Measurements from ENCODE around the gene HSD17B12.
A peak's percentile ranks its signal among the peaks of the same experiment; 100 is the strongest.

Gene HSD17B12

GRCh38 chr11:43812471-43812870 is 131.9 kb downstream of the HSD17B12 start:
- DNase-seq: no peak

GRCh38 chr11:43818220-43818619 is 137.7 kb downstream of the HSD17B12 start:
- DNase-seq: no peak

GRCh38 chr11:43819926-43820325 is 139.4 kb downstream of the HSD17B12 start:
- no peak for DNase-seq

- DNase-seq: no peak
Observed at GRCh38 chr11:43823316-43823715, 142.8 kb downstream of the HSD17B12 start.

- DNase-seq: no peak
Observed at GRCh38 chr11:43823851-43824250, 143.3 kb downstream of the HSD17B12 start.

- peak; percentile 33 for DNase-seq
Observed at GRCh38 chr11:43825217-43825816, 144.8 kb downstream of the HSD17B12 start.

GRCh38 chr11:43830928-43831440 is 150.4 kb downstream of the HSD17B12 start:
- DNase-seq: no peak

GRCh38 chr11:43832536-43832935 is 152.0 kb downstream of the HSD17B12 start:
- DNase-seq: no peak

GRCh38 chr11:43833657-43834073 is 153.1 kb downstream of the HSD17B12 start:
- DNase-seq: no peak

GRCh38 chr11:43834286-43834685 is 153.7 kb downstream of the HSD17B12 start:
- DNase-seq: no peak

GRCh38 chr11:43835104-43835503 is 154.6 kb downstream of the HSD17B12 start:
- DNase-seq: no peak

GRCh38 chr11:43837879-43838278 is 157.3 kb downstream of the HSD17B12 start:
- no peak for DNase-seq

GRCh38 chr11:43842021-43842420 is 161.5 kb downstream of the HSD17B12 start:
- no peak for DNase-seq

GRCh38 chr11:43845816-43846215 is 165.3 kb downstream of the HSD17B12 start:
- DNase-seq: no peak

- DNase-seq: peak; percentile 65
Observed at GRCh38 chr11:43852057-43852636, 171.6 kb downstream of the HSD17B12 start.

- no peak for DNase-seq
Observed at GRCh38 chr11:43853781-43854180, 173.2 kb downstream of the HSD17B12 start.

GRCh38 chr11:43856993-43857392 is 176.5 kb downstream of the HSD17B12 start:
- DNase-seq: no peak

- DNase-seq: no peak
Observed at GRCh38 chr11:43861141-43861540, 180.6 kb downstream of the HSD17B12 start.

GRCh38 chr11:43866520-43866919 is 186.0 kb downstream of the HSD17B12 start:
- no peak for DNase-seq

- no peak for DNase-seq
Observed at GRCh38 chr11:43866969-43867368, 186.4 kb downstream of the HSD17B12 start.

GRCh38 chr11:43868852-43869567 is 188.5 kb downstream of the HSD17B12 start:
- peak; percentile 66 for DNase-seq

GRCh38 chr11:43871051-43871450 is 190.5 kb downstream of the HSD17B12 start:
- DNase-seq: no peak

- no peak for DNase-seq
Observed at GRCh38 chr11:43872995-43873394, 192.5 kb downstream of the HSD17B12 start.

- DNase-seq: no peak
Observed at GRCh38 chr11:43874078-43874477, 193.5 kb downstream of the HSD17B12 start.
